Glutamatergic neuron (in vitro differentiated cells): ENCODE results near the gene CYP1B1. TPM values are rescaled to one million over a fixed set of nuclear protein-coding genes. Genes with fewer than 3 reads are reported as not detected.
"Not testable (repeated sequence)": the region's sequence is repeated elsewhere in the genome, so short reads cannot be mapped to it uniquely, and the experiment has no call there.

ENCODE experiments used
- DNase-seq: peaks from one replicate; pipeline ENCODE4 v3.0.0; 2022
- H3K27ac Mint-ChIP-seq: one replicate; pipeline ENCODE4 v1.8.0; 2020; ENCODE audit warnings: mild to moderate bottlenecking, mixed read lengths, inconsistent platforms; ENCODE audit not compliant: unreplicated experiment
- H3K27me3 Mint-ChIP-seq: one replicate; pipeline ENCODE4 v1.8.0; 2020; ENCODE audit warnings: mild to moderate bottlenecking, moderate library complexity, mixed read lengths, inconsistent platforms; ENCODE audit not compliant: unreplicated experiment
- H3K36me3 Mint-ChIP-seq: one replicate; pipeline ENCODE4 v1.8.0; 2020; ENCODE audit warnings: mild to moderate bottlenecking, mixed read lengths, inconsistent platforms; ENCODE audit not compliant: unreplicated experiment
- H3K4me1 Mint-ChIP-seq: one replicate; pipeline ENCODE4 v1.8.0; 2020; ENCODE audit warnings: mild to moderate bottlenecking, low read depth, mixed read lengths, inconsistent platforms; ENCODE audit not compliant: unreplicated experiment
- H3K4me3 Mint-ChIP-seq: one replicate; pipeline ENCODE4 v1.8.0; 2020; ENCODE audit warnings: mild to moderate bottlenecking, mixed read lengths, inconsistent platforms; ENCODE audit not compliant: unreplicated experiment
- H3K9me3 Mint-ChIP-seq: one replicate; pipeline ENCODE4 v1.8.0; 2020; ENCODE audit warnings: mild to moderate bottlenecking, moderate library complexity, mixed read lengths, inconsistent platforms; ENCODE audit not compliant: unreplicated experiment
- total RNA-seq: library from RNA; stranded (reverse); fragmentation: NEBNext Ultra II Directional; extraction: Animal tissue kit (Norgen Biotek cat#: 25700); gene quantifications from one replicate; pipeline ENCODE4 v1.2.1, GENCODE V29; 2021; ENCODE audit not compliant: unreplicated experiment
- TF ChIP-seq, protein P1 (sequence below): fragments of 200-600 bp; sonication (generic); IDR thresholded peaks from one replicate; pipeline ENCODE4 v1.5.0; 2021; ENCODE audit not compliant: partially characterized antibody, unreplicated experiment

CYP1B1 gene
- total RNA-seq, 1 donor from 2014 or later, result 3.4 TPM

DNA sequence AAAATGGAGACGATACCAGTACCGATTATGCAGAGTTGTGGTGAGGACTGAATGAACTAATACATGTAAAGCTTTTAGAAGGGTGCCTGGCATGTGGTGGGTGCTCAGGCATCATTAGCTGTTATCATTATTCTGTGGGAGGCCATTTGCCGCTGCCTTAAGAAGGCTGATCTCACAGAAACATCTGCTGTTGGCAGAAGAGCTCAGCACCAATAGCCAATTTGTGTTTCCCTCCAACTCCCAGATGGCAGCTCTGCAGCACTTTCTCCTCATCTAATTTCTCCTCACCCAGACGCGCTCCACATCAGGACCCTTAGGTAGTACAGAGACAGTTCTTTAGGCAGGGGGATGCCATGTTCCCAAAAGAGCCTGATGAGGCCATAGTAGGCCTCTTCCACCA lies 15.8 kb upstream of the CYP1B1 start:
- no peak for DNase-seq
- Mint-ChIP-seq H3K36me3 (no peaks in the 10 kb centered on the region), H3K27ac (peak overlapping the region; percentile 92), H3K4me1 (peaks cover 33% of the 10 kb centered on the region), H3K9me3 (peaks cover 5% of the 10 kb centered on the region), H3K27me3 (peaks cover 5% of the 10 kb centered on the region), H3K4me3 (peak overlapping the region; percentile 36)
- TF ChIP-seq, protein P1, sequence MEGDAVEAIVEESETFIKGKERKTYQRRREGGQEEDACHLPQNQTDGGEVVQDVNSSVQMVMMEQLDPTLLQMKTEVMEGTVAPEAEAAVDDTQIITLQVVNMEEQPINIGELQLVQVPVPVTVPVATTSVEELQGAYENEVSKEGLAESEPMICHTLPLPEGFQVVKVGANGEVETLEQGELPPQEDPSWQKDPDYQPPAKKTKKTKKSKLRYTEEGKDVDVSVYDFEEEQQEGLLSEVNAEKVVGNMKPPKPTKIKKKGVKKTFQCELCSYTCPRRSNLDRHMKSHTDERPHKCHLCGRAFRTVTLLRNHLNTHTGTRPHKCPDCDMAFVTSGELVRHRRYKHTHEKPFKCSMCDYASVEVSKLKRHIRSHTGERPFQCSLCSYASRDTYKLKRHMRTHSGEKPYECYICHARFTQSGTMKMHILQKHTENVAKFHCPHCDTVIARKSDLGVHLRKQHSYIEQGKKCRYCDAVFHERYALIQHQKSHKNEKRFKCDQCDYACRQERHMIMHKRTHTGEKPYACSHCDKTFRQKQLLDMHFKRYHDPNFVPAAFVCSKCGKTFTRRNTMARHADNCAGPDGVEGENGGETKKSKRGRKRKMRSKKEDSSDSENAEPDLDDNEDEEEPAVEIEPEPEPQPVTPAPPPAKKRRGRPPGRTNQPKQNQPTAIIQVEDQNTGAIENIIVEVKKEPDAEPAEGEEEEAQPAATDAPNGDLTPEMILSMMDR, result no peak

DNA sequence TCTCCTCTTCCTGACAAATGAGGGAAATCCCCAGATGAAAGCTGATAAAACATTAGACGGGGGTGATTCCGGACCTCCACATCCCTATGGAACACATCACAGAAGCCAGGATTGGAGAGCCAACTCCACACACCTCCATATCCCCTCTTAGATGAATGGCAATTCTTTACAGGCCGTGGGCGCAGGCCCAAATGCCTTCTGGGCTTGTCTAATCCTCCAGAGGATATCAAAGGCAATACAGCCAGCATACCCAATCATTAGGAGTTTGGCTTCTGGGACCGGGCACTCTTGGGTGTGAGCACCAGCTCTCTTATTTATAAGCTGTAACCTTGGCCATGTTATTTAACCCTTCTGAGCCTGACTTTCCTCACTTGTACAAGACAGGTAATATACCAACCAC lies 15.0 kb upstream of the CYP1B1 start:
- Mint-ChIP-seq H3K9me3 (peaks cover 5% of the 10 kb centered on the region), H3K4me1 (peaks cover 33% of the 10 kb centered on the region), H3K27me3 (peaks cover 5% of the 10 kb centered on the region), H3K36me3 (no peaks in the 10 kb centered on the region), H3K27ac (peak overlapping the region; percentile 92), H3K4me3 (no peak overlapping the region)
- DNase-seq, result no peak
- TF ChIP-seq, protein P1, result no peak

DNA sequence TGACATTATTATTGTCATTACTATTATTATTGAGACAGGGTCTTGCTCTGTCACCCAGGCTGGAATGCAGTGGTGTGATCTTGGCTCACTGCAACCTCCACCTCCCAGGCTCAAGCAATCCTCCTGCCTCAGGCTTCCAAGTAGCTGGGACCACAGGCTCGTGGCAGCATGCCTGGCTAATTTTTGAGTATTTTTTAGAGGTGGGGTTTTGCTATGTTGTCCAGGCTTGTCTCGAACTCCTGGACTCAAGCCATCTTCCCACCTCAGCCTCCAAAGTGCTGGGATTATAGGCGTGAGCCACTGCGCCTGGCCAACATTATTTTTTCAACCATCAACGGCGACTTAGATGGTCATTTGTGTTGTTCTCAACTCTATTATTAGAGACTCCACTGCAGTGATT lies 14.3 kb upstream of the CYP1B1 start:
- not testable (repeated sequence) for H3K4me3 Mint-ChIP-seq, H3K27ac Mint-ChIP-seq, H3K36me3 Mint-ChIP-seq, DNase-seq, H3K27me3 Mint-ChIP-seq, H3K9me3 Mint-ChIP-seq
- peaks cover 29% of the 10 kb centered on the region for H3K4me1 Mint-ChIP-seq

DNA sequence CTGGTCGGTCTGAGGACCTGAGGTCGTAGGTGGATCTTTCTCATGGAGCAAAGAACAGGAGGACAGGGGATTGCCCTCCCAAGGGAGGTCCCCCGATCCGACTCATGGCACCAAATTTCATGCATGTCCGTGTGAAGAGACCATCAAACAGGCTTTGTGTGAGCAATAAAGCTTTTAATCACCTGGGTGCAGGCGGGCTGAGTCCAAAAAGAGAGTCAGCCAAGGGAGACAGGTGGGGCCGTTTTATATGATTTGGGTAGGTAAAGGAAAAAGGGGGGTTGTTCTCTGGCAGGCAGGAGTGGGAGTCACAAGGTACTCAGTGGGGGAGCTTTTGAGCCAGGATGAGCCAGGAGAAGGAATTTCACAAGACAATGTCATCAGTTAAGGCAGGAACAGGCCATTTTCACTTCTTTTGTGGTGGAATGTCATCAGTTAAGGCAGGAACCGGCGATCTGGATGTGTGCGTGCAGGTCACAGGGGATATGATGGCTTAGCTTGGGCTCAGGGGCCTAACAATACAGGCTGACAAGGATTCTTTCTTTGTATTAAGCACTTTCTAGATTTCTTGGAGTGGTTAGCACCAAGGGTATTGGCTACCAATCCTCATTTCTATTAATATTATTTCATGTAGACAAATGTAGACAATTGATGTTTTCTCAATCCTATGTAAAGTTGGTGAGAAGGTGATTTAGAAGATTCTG lies 10.2 kb upstream of the CYP1B1 start:
- not testable (repeated sequence) for H3K36me3 Mint-ChIP-seq, DNase-seq, H3K4me3 Mint-ChIP-seq, H3K27ac Mint-ChIP-seq, H3K4me1 Mint-ChIP-seq, H3K9me3 Mint-ChIP-seq, H3K27me3 Mint-ChIP-seq

DNA sequence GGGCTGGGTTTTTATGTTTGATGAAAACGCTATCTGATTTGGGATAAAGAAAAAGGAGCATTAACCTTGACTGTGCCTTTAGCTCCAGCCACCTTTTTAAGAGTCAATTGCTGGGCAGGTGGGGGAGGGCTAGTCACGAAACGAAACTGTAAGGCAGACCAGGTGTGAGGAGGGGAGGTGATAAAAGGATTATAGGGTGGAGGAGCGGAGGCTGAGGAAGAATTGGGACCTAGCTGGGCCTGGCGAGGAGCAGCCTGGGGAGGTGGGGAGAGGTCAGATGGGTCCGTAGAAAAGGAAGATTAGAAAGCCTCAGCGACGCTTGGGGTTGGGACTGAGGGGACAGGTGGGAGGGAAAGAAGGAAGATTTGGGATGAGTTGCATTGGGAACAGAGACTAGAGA lies 8.6 kb upstream of the CYP1B1 start:
- not testable (repeated sequence) for H3K4me1 Mint-ChIP-seq, DNase-seq

DNA sequence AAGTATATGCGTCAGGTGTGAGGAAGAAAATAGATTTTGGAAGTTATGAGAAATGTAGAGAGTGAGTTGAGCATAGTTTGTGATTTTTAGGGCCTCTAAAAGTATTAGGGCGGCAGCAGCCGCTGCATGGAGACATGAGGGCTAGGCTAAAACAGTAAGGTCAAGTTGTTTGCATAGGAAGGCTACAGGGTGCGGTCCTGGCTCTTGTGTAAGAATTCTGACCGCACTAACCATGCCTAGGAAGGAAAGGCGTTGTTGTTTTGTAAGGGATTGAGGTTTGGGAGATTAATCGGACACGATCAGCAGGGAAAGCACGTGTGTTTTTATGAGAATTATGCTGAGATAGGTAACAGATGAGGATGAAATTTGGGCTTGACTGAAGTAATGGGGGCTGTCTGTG lies 6.8 kb upstream of the CYP1B1 start:
- H3K4me3 Mint-ChIP-seq, H3K4me1 Mint-ChIP-seq: not testable (repeated sequence)
- H3K27me3 Mint-ChIP-seq, result peaks cover 13% of the 10 kb centered on the region

More for the DNA sequence above, 8.6 kb upstream of the CYP1B1 start:
- H3K36me3 Mint-ChIP-seq, H3K4me3 Mint-ChIP-seq, H3K27ac Mint-ChIP-seq, H3K27me3 Mint-ChIP-seq, H3K9me3 Mint-ChIP-seq: not testable (repeated sequence)

DNA sequence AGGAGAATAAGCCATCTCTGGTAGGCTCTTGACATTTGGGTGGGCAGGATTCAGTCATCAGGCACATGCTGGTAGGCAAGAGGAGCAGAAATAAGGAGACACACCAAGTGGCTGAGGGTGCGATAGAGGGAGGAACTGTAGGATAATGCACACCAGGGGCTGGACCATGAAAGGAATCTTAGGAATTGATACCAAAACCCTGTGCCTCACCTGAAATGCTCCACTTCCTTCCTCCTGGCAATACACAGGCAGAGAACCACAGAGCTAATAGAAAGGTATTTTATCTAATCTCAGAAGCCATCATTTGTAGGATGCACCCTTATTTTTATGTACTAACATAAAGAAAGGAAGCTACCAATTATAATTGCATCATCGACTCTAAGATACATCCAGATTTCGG lies 4.4 kb upstream of the CYP1B1 start:
- Mint-ChIP-seq H3K36me3 (no peaks in the 10 kb centered on the region), H3K4me3 (no peak overlapping the region), H3K27me3 (peaks cover 16% of the 10 kb centered on the region), H3K4me1 (no peaks in the 10 kb centered on the region), H3K27ac (no peak overlapping the region), H3K9me3 (peaks cover 2% of the 10 kb centered on the region)
- TF ChIP-seq, protein P1, result no peak
- DNase-seq, result no peak

More for the DNA sequence above, 6.8 kb upstream of the CYP1B1 start:
- not testable (repeated sequence) for DNase-seq, H3K36me3 Mint-ChIP-seq, H3K9me3 Mint-ChIP-seq, H3K27ac Mint-ChIP-seq
